K562 (cell line): ENCODE data around the gene SLC6A7.

ENCODE experiments used
- KAT7 ChIP-seq: sonication (generic); formaldehyde crosslinking; IDR thresholded peaks from 2 replicates; pipeline ENCODE4 v1.8.0; 2022; ENCODE audit warnings: missing genetic modification reagents, mild to moderate bottlenecking, borderline replicate concordance
- MTA1 ChIP-seq: fragments of 450-650 bp; IDR thresholded peaks from 2 replicates; pipeline ENCODE4 v1.6.1; 2017; ENCODE audit warnings: borderline replicate concordance
- SMAD2 ChIP-seq: fragments of 150-350 bp; IDR thresholded peaks from 2 replicates; pipeline ENCODE4 v1.6.1; 2014; ENCODE audit warnings: low read depth, mild to moderate bottlenecking, low read length
- SMC3 ChIP-seq: conservative IDR thresholded peaks from 2 replicates; pipeline ENCODE4 v1.6.1; 2011; ENCODE audit warnings: low read depth, low read length, improper control_type of control experiment; ENCODE audit not compliant: insufficient read depth
- TF ChIP-seq, protein P1 (sequence below): sonication (generic); formaldehyde crosslinking; IDR thresholded peaks from 2 replicates; pipeline ENCODE4 v1.9.0; 2022; ENCODE audit warnings: mild to moderate bottlenecking, missing genetic modification reagents
- TF ChIP-seq, protein P2 (sequence below), 3 experiments: IDR thresholded peaks in 2 of 3; conservative IDR thresholded peaks in 1 of 3; 2 replicates each; pipeline ENCODE4 v1.5.1; 2011 to 2012; ENCODE audit warnings: low read length in 3 of 3, mild to moderate bottlenecking in 3 of 3, control low read depth in 2 of 3, improper control_type of control experiment in 1 of 3, inconsistent platforms in 1 of 3, low read depth in 1 of 3, mixed read lengths in 1 of 3, moderate library complexity in 1 of 3; ENCODE audit not compliant: insufficient read depth in 2 of 3
- TF ChIP-seq, protein P3 (sequence below): sonication (generic); formaldehyde crosslinking; IDR thresholded peaks from 2 replicates; pipeline ENCODE4 v1.8.0; 2022; ENCODE audit warnings: mild to moderate bottlenecking, low read depth, missing genetic modification reagents
- TF ChIP-seq, protein P4 (sequence below): conservative IDR thresholded peaks from 2 replicates; pipeline ENCODE4 v1.6.1; 2011; ENCODE audit warnings: low read depth, mild to moderate bottlenecking, low read length; ENCODE audit not compliant: control insufficient read depth

DNA sequence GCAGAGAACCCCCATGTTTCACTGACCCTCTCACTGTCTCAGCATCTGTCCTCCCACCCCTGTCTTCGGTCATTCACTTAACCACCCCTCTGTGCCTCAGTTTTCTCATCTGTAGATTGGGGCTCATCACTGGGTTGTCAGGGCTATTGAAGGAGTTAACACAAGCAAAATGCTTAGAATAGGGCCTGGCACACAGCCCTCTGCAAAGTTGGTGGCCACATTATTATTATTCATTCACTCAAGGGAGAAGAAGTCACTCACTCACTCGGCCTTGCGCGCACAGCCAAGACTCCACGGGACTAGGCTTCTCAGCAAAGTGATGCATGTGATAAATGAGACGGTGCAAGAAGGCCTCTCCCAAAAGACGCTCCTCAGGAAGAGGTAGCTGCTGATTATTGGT lies 42.2 kb upstream of the SLC6A7 start:
- TF ChIP-seq MTA1 (no peak), SMAD2 (no peak), SMC3 (no peak), KAT7 (CRISPR knock-in tag) (no peak)
- TF ChIP-seq, protein P1, sequence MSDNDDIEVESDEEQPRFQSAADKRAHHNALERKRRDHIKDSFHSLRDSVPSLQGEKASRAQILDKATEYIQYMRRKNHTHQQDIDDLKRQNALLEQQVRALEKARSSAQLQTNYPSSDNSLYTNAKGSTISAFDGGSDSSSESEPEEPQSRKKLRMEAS, result no peak
- TF ChIP-seq, protein P2, sequence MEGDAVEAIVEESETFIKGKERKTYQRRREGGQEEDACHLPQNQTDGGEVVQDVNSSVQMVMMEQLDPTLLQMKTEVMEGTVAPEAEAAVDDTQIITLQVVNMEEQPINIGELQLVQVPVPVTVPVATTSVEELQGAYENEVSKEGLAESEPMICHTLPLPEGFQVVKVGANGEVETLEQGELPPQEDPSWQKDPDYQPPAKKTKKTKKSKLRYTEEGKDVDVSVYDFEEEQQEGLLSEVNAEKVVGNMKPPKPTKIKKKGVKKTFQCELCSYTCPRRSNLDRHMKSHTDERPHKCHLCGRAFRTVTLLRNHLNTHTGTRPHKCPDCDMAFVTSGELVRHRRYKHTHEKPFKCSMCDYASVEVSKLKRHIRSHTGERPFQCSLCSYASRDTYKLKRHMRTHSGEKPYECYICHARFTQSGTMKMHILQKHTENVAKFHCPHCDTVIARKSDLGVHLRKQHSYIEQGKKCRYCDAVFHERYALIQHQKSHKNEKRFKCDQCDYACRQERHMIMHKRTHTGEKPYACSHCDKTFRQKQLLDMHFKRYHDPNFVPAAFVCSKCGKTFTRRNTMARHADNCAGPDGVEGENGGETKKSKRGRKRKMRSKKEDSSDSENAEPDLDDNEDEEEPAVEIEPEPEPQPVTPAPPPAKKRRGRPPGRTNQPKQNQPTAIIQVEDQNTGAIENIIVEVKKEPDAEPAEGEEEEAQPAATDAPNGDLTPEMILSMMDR (IDR thresholded peaks at IDR 0.05 in 2 of 3, conservative IDR thresholded peaks at IDR 0.05 in 1 of 3; ENCODE audit: insufficient read depth in 2 of 3, low read depth in 1 of 3, low read length in 3 of 3), result no peak
- TF ChIP-seq, protein P3, sequence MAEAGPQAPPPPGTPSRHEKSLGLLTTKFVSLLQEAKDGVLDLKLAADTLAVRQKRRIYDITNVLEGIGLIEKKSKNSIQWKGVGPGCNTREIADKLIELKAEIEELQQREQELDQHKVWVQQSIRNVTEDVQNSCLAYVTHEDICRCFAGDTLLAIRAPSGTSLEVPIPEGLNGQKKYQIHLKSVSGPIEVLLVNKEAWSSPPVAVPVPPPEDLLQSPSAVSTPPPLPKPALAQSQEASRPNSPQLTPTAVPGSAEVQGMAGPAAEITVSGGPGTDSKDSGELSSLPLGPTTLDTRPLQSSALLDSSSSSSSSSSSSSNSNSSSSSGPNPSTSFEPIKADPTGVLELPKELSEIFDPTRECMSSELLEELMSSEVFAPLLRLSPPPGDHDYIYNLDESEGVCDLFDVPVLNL (CRISPR knock-in tag), result no peak
- TF ChIP-seq, protein P4, sequence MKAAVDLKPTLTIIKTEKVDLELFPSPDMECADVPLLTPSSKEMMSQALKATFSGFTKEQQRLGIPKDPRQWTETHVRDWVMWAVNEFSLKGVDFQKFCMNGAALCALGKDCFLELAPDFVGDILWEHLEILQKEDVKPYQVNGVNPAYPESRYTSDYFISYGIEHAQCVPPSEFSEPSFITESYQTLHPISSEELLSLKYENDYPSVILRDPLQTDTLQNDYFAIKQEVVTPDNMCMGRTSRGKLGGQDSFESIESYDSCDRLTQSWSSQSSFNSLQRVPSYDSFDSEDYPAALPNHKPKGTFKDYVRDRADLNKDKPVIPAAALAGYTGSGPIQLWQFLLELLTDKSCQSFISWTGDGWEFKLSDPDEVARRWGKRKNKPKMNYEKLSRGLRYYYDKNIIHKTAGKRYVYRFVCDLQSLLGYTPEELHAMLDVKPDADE, result no peak
